DND-41 (cell line): ENCODE results near the gene NPC2.

Experiments used
- CTCF ChIP-seq: IDR thresholded peaks from 2 replicates; pipeline ENCODE4 v1.5.1; 2012; ENCODE audit warnings: borderline replicate concordance, low read length, moderate library complexity, mild to moderate bottlenecking; ENCODE audit not compliant: poor library complexity, severe bottlenecking; ENCODE audit errors: extremely low read depth
- EZH2 ChIP-seq: IDR thresholded peaks from 3 replicates; pipeline ENCODE4 v1.6.1; 2012; ENCODE audit warnings: borderline replicate concordance, low read depth, mild to moderate bottlenecking, moderate library complexity, low read length, inconsistent platforms; ENCODE audit not compliant: severe bottlenecking

- no peak for TF ChIP-seq CTCF
- TF ChIP-seq EZH2, result no peak
These were observed 29.6 kb upstream of the NPC2 start for GRCh38 chr14:74522740-74523139.
